Ishikawa (cell line): Measurements from ENCODE around the gene GALNT7.
A peak's percentile ranks its signal among the peaks of the same experiment; 100 is the strongest.

Experiments
- CEBPB ChIP-seq: IDR thresholded peaks from 2 replicates; pipeline ENCODE4 v1.6.1; 2012
- CREB1 ChIP-seq: IDR thresholded peaks from 2 replicates; pipeline ENCODE4 v1.6.1; 2012; ENCODE audit warnings: low read depth
- EGR1 ChIP-seq: IDR thresholded peaks from 2 replicates; pipeline ENCODE4 v1.6.1; 2012
- EP300 ChIP-seq: IDR thresholded peaks from 2 replicates; pipeline ENCODE4 v1.6.1; 2012; ENCODE audit warnings: borderline replicate concordance
- FOXM1 ChIP-seq: IDR thresholded peaks from 2 replicates; pipeline ENCODE4 v1.6.1; 2012; ENCODE audit warnings: low read depth, borderline replicate concordance
- MAX ChIP-seq: IDR thresholded peaks from 2 replicates; pipeline ENCODE4 v1.6.1; 2012
- NFIC ChIP-seq: IDR thresholded peaks from 2 replicates; pipeline ENCODE4 v1.6.1; 2012
- RAD21 ChIP-seq: IDR thresholded peaks from 2 replicates; pipeline ENCODE4 v1.6.1; 2012; ENCODE audit warnings: low read depth
- REST ChIP-seq: IDR thresholded peaks from 2 replicates; pipeline ENCODE4 v1.6.1; 2012; ENCODE audit warnings: low read depth, mild to moderate bottlenecking
- TAF1 ChIP-seq: IDR thresholded peaks from 2 replicates; pipeline ENCODE4 v1.6.1; 2012; ENCODE audit warnings: low read depth, mild to moderate bottlenecking
- TCF12 ChIP-seq: IDR thresholded peaks from 2 replicates; pipeline ENCODE4 v1.6.1; 2012; ENCODE audit warnings: low read depth
- TEAD4 ChIP-seq: IDR thresholded peaks from 2 replicates; pipeline ENCODE4 v1.6.1; 2012
- USF1 ChIP-seq: IDR thresholded peaks from 2 replicates; pipeline ENCODE4 v1.6.1; 2012
- YY1 ChIP-seq: IDR thresholded peaks from 2 replicates; pipeline ENCODE4 v1.6.1; 2012; ENCODE audit warnings: low read depth
- ZBTB7A ChIP-seq: IDR thresholded peaks from 2 replicates; pipeline ENCODE4 v1.6.1; 2012; ENCODE audit warnings: low read depth

GALNT7 gene

GRCh38 chr4:173275150-173275549 lies 106.5 kb downstream of the GALNT7 start:
- TF ChIP-seq YY1 (no peak), USF1 (no peak), TEAD4 (no peak), TAF1 (no peak), RAD21 (no peak), TCF12 (no peak), MAX (no peak), EGR1 (no peak), CREB1 (no peak), ZBTB7A (no peak), EP300 (no peak), CEBPB (no peak), NFIC (no peak), FOXM1 (no peak)

- no peak for TF ChIP-seq ZBTB7A
- no peak for TF ChIP-seq USF1
- no peak for TF ChIP-seq RAD21
- TF ChIP-seq FOXM1 = no peak
- no peak for TF ChIP-seq REST
- TF ChIP-seq CEBPB = no peak
- TF ChIP-seq TCF12 = no peak
- TF ChIP-seq TEAD4 = no peak
- TF ChIP-seq NFIC = no peak
- TF ChIP-seq EGR1 = no peak
- no peak for TF ChIP-seq MAX
- TF ChIP-seq YY1 = no peak
- no peak for TF ChIP-seq TAF1
- TF ChIP-seq CREB1 = no peak
- no peak for TF ChIP-seq EP300
Measured at GRCh38 chr4:173277340-173277739, 108.7 kb downstream of the GALNT7 start.

- TF ChIP-seq EP300 (no peak), NFIC (no peak), RAD21 (peak; percentile 12; the same call in 1 of the 2 replicates), REST (no peak), ZBTB7A (no peak)
Measured at GRCh38 chr4:173280998-173281397, 112.4 kb downstream of the GALNT7 start.

GRCh38 chr4:173281406-173282255 lies 113.0 kb downstream of the GALNT7 start:
- TF ChIP-seq REST = no peak
- no peak for TF ChIP-seq FOXM1
- no peak for TF ChIP-seq EP300
- TF ChIP-seq TCF12 = no peak
- no peak for TF ChIP-seq USF1
- TF ChIP-seq ZBTB7A = no peak
- TF ChIP-seq CEBPB = no peak
- TF ChIP-seq YY1 = no peak
- no peak for TF ChIP-seq CREB1
- TF ChIP-seq TAF1 = no peak
- no peak for TF ChIP-seq TEAD4
- no peak for TF ChIP-seq RAD21
- TF ChIP-seq NFIC = no peak
- TF ChIP-seq EGR1 = no peak
- no peak for TF ChIP-seq MAX
